AG04450 (cell line): ENCODE results near the gene WNK2. TPM values are rescaled to one million over a fixed set of nuclear protein-coding genes. Genes with fewer than 3 reads are reported as not detected.

Experiments used
- CTCF ChIA-PET: fragments of 300-600, 350-600 bp; formaldehyde crosslinking; extraction: SDS; loops from one replicate; lab custom pipeline; 2022; ENCODE audit warnings: antibody characterized with exemption, inconsistent platforms; lab: Charles Lee
- POLR2A ChIA-PET: fragments of 350-600 bp; formaldehyde crosslinking; extraction: SDS; loops from one replicate; lab custom pipeline; 2021; ENCODE audit warnings: antibody characterized with exemption, inconsistent platforms; lab: Yijun Ruan, JAX
- DNase-seq: peaks from one replicate; pipeline ENCODE4 v3.0.0-alpha.2; 2011; ENCODE audit warnings: low read depth, low spot score
- H3K27ac ChIP-seq: one replicate; pipeline ENCODE4 v1.5.1; 2012; ENCODE audit warnings: low read depth, low read length, control low read depth
- H3K27me3 ChIP-seq: one replicate; pipeline ENCODE4 v1.6.0; 2012; ENCODE audit warnings: low read length; ENCODE audit not compliant: control insufficient read depth, insufficient read depth
- H3K4me3 ChIP-seq: 2 replicates; pipeline ENCODE4 v1.5.1; 2011; ENCODE audit warnings: mild to moderate bottlenecking, low read depth, low read length, control low read depth
- H3K9me3 ChIP-seq: 2 replicates; pipeline ENCODE4 v1.5.1; 2012; ENCODE audit warnings: low read length; ENCODE audit not compliant: control insufficient read depth, insufficient read depth
- polyA plus RNA-seq: library from polyadenylated mRNA; depleted of rRNA; stranded (reverse); fragments of >200 nt; gene quantifications from 2 replicates; pipeline ENCODE4 v1.2.3, GENCODE V29; 2011
- TF ChIP-seq, protein P1 (sequence below): IDR thresholded peaks from 2 replicates; pipeline ENCODE4 v1.5.1; 2011; ENCODE audit warnings: low read depth, low read length, control low read depth, inconsistent platforms

WNK2 gene
- polyA plus RNA-seq, 1 experiment: not detected

DNA sequence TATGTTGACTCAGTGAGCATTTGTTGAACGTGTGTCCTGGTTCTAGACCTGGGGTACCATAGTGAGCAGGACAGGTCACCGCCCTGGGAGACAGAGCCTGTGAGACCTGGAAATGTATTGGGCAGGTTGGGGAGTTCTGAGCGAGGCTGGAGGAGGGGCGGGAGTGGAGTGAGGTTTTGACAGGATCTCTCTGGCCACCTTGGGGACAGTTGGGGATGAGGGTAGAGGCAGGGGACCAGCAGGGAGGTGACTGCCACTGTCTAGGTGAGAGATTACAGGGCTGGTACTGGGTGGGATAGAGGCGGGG, 7.4 kb downstream of the WNK2 start:
- Histone ChIP-seq H3K9me3 (no peaks in the 10 kb centered on the region; the same call in 1 of the 2 replicates), H3K27ac (no peak overlapping the region), H3K27me3 (peaks cover 26% of the 10 kb centered on the region), H3K4me3 (no peak overlapping the region)
- TF ChIP-seq, protein P1, sequence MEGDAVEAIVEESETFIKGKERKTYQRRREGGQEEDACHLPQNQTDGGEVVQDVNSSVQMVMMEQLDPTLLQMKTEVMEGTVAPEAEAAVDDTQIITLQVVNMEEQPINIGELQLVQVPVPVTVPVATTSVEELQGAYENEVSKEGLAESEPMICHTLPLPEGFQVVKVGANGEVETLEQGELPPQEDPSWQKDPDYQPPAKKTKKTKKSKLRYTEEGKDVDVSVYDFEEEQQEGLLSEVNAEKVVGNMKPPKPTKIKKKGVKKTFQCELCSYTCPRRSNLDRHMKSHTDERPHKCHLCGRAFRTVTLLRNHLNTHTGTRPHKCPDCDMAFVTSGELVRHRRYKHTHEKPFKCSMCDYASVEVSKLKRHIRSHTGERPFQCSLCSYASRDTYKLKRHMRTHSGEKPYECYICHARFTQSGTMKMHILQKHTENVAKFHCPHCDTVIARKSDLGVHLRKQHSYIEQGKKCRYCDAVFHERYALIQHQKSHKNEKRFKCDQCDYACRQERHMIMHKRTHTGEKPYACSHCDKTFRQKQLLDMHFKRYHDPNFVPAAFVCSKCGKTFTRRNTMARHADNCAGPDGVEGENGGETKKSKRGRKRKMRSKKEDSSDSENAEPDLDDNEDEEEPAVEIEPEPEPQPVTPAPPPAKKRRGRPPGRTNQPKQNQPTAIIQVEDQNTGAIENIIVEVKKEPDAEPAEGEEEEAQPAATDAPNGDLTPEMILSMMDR: no peak
- ChIA-PET POLR2A (no interaction called here), CTCF (no interaction called here)
- no peak for DNase-seq

DNA sequence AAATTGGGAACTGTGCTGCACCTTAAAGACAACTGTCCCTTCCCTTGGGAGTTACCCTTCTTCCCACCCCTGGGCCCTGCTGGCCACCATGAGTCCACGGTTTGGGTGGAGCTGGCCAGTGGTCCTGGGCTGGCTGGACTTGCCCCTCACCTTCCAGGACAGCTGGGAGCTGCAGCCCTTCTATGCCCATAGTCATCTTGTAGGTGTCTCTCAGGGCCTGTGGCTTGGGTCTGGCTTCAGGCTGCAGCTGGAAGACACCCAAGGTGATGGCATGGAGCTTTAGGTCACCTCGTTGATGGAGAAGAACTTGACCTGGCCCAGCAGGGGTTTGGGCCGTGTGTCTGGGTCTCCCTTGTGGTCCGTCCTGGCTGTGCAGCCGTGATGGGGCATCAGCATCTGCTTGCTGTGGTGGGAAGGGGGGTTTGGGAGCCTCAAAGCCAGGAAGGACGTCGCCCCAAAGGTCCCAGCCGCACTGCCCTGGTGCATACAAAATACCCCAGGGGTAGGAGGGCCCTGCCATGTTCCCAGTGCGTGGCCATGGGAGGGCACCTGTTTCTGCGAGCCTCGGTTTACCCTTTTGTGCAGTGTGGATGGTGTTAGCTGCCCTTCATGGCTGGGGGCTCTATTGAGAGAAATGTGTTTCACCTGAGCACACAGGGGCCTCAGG, 8.9 kb downstream of the WNK2 start:
- CTCF ChIA-PET: no interaction called here
- no peak for DNase-seq
- H3K27ac ChIP-seq: no peak overlapping the region
- TF ChIP-seq, protein P1: no peak
- H3K4me3 ChIP-seq: no peak overlapping the region
- POLR2A ChIA-PET: interaction anchor here (0.7 kb wide), 1 partner anchor 210 kb away, joined by 3 read pairs; no protein-coding TSS in a partner anchor
- H3K9me3 ChIP-seq: no peaks in the 10 kb centered on the region; the same call in 1 of the 2 replicates
- H3K27me3 ChIP-seq: peaks cover 15% of the 10 kb centered on the region

DNA sequence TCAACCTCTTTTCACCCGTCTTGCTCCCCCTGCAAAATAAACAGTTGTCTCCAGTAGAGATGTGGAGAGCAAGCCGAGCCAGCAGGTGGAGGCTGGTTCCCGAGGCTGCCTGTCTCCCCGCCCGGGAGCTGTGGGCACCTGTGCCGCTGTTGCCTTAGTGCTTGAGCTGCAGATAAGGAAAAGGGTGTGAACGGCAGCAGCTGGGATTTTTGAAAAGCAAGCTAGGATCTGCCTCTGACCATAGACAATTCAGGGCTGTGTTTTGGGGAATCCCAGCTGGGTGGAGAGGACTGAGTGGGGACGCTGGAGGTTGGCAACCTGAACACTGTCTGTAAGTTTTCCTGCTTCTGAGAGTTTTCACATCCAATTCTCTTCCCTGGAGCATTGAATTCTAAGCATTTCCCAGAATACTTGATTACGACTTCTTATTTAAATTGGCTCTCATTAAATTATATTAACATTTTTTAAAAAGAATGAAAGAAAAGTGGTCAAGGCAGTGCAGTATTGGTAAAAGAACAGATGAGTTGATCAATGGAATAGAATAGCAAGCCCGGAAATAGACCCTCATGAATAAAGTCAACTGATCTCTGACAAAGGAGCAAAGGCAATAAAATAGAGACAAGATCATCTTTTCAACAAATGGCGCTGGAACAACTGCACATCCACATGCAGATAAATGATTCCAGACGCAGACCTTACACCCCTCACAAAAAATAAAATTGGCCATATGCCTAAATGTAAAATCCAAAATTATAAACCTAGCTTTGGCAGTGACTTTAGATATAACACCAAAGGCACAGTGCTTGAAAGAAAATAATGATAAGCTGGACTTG, 9.7 kb downstream of the WNK2 start:
- TF ChIP-seq, protein P1: no peak
- Histone ChIP-seq H3K27me3 (peaks cover 8% of the 10 kb centered on the region), H3K9me3 (no peaks in the 10 kb centered on the region; the same call in 1 of the 2 replicates), H3K27ac (no peak overlapping the region), H3K4me3 (no peak overlapping the region)
- POLR2A ChIA-PET: no interaction called here
- no peak for DNase-seq
- CTCF ChIA-PET: no interaction called here

DNA sequence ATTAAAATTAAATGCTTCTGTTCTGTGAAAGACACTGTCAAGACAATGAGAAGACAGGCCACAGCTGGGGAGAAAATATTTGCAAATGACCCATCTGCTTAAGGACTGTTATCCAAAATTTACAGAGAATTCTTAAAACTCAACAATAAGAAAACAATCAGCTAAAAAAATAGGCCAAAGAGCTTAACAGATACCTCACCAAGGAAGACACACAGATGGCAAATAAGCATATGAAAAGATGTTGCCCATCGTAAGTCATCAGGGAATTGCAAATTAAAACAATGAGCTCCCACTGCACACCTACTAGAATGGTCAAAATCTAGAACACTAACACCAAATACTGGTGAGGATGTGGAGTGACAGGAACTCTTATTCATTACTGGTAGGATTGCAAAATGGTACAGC, 10.3 kb downstream of the WNK2 start:
- POLR2A ChIA-PET: no interaction called here
- Histone ChIP-seq H3K9me3 (no peaks in the 10 kb centered on the region; the same call in 1 of the 2 replicates), H3K4me3 (no peak overlapping the region), H3K27ac (no peak overlapping the region), H3K27me3 (peaks cover 6% of the 10 kb centered on the region)
- CTCF ChIA-PET: interaction anchor here (0.8 kb wide), 1 partner anchor 85 kb away, joined by 3 read pairs; no protein-coding TSS in a partner anchor
- TF ChIP-seq, protein P1: no peak
- no peak for DNase-seq

DNA sequence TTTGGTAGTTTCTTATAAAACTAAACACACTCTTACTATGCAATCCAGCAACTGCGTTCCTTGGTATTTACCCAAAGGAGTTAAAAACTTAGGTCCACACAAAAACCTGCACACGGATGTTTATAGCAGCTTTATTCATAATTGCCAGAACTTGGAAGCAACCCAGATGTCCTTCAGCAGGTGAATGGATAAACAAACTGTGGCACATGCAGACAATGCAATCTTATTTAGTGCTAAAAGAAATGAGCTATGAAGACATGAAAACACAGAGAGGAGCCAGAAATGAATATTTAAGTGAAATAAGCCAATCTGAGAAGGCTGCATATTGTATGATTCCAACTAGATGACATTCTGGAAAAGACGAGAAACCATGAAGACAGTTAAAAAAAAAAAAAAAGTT, 10.7 kb downstream of the WNK2 start:
- H3K9me3 ChIP-seq: no peaks in the 10 kb centered on the region; the same call in 1 of the 2 replicates
- H3K4me3 ChIP-seq: no peak overlapping the region
- H3K27ac ChIP-seq: no peak overlapping the region
- ChIA-PET CTCF (interaction anchor here (0.8 kb wide), 1 partner anchor 86 kb away, joined by 3 read pairs; no protein-coding TSS in a partner anchor), POLR2A (no interaction called here)
- no peak for DNase-seq
- peaks cover 6% of the 10 kb centered on the region for H3K27me3 ChIP-seq
- TF ChIP-seq, protein P1: no peak
